GM19035 (cell line): Measurements from ENCODE around the gene DDX4.
A peak's percentile ranks its signal among the peaks of the same experiment; 100 is the strongest.
"Not testable (repeated sequence)": the region's sequence is repeated elsewhere in the genome, so short reads cannot be mapped to it uniquely, and the experiment has no call there.

Experiments
- ATAC-seq: cut with Tn5 transposase; IDR thresholded peaks from one replicate; pipeline ENCODE4 v1.9.1; 2021; ENCODE audit not compliant: unreplicated experiment

DDX4 gene

GRCh38 chr5:55737793-55738192 is at the start of gene DDX4:
TSS of gene DDX4 (plus strand) at chr5:55738061. CDS start at chr5:55738964, 903 bp downstream.
- ATAC-seq, result no peak

GRCh38 chr5:55691265-55692105 is 46.4 kb upstream of the DDX4 start:
- no peak for ATAC-seq

- no peak for ATAC-seq
Observed at GRCh38 chr5:55692106-55692417, 45.8 kb upstream of the DDX4 start.

- ATAC-seq, result no peak
Observed at GRCh38 chr5:55692509-55692908, 45.4 kb upstream of the DDX4 start.

- ATAC-seq, result no peak
Observed at GRCh38 chr5:55694152-55694830, 43.6 kb upstream of the DDX4 start.

- not testable (repeated sequence) for ATAC-seq
Observed at GRCh38 chr5:55696704-55697103, 41.2 kb upstream of the DDX4 start.

- ATAC-seq, result no peak
Observed at GRCh38 chr5:55699041-55699688, 38.7 kb upstream of the DDX4 start.

GRCh38 chr5:55700745-55701144 is 37.1 kb upstream of the DDX4 start:
- no peak for ATAC-seq

GRCh38 chr5:55701462-55702103 is 36.3 kb upstream of the DDX4 start:
- ATAC-seq, result no peak

- ATAC-seq, result no peak
Observed at GRCh38 chr5:55702598-55703345, 35.1 kb upstream of the DDX4 start.

GRCh38 chr5:55706230-55706629 is 31.6 kb upstream of the DDX4 start:
- ATAC-seq, result no peak

GRCh38 chr5:55708732-55709131 is 29.1 kb upstream of the DDX4 start:
- ATAC-seq, result no peak

GRCh38 chr5:55711507-55712022 is 26.3 kb upstream of the DDX4 start:
- ATAC-seq, result no peak

- peak; percentile 100 for ATAC-seq
Observed at GRCh38 chr5:55712023-55712859, 25.6 kb upstream of the DDX4 start, which contains the start of gene SLC38A9. TSS of gene SLC38A9 (minus strand) at chr5:55712324. CDS start at chr5:55697958, 14,366 bp downstream.

- no peak for ATAC-seq
Observed at GRCh38 chr5:55713871-55714270, 24.0 kb upstream of the DDX4 start.

GRCh38 chr5:55714339-55714738 is 23.5 kb upstream of the DDX4 start:
- ATAC-seq, result no peak

- no peak for ATAC-seq
Observed at GRCh38 chr5:55714749-55715148, 23.1 kb upstream of the DDX4 start.

- no peak for ATAC-seq
Observed at GRCh38 chr5:55715519-55716078, 22.3 kb upstream of the DDX4 start.

- ATAC-seq, result not testable (repeated sequence)
Observed at GRCh38 chr5:55719026-55719425, 18.8 kb upstream of the DDX4 start.
